ENCODE data around the gene TNPO1.
A peak's percentile ranks its signal among the peaks of the same experiment; 100 is the strongest.

TNPO1 gene

GRCh38 chr5:72878854-72879253 is 62.4 kb downstream of the TNPO1 start:
- H2BK5ac ChIP-seq (ENCODE audit: low read depth, low read length, poor library complexity) = no peak overlapping the region
- H2BK12ac ChIP-seq (ENCODE audit: low read length) = no peak overlapping the region
- H4K91ac ChIP-seq (ENCODE audit: low read depth, low read length) = no peak overlapping the region
- no peak overlapping the region for H2AK5ac ChIP-seq (ENCODE audit: low read length)
- H3K9ac ChIP-seq (ENCODE audit: low read length) = no peak overlapping the region
- H2BK120ac ChIP-seq (ENCODE audit: insufficient read depth, low read length, poor library complexity) = no peak overlapping the region
- no peak overlapping the region for H4K12ac ChIP-seq (ENCODE audit: low read depth, low read length)
- H3K27ac ChIP-seq (ENCODE audit: low read depth, low read length) = no peak overlapping the region
- H4K8ac ChIP-seq (ENCODE audit: low read depth, low read length) = no peak overlapping the region
- DNase-seq = no peak
- no peaks in the 10 kb centered on the region for H3K27me3 ChIP-seq (ENCODE audit: insufficient read depth, low read length)
- H3K36me3 ChIP-seq (ENCODE audit: control insufficient read depth in 1 of 2, insufficient read depth in 2 of 2, low read length in 2 of 2) = peaks cover 14 to 33% of the 10 kb centered on the region in 2 experiments
- H3K79me2 ChIP-seq (ENCODE audit: control insufficient read depth, insufficient read depth, low read length, poor library complexity) = peaks cover 2% of the 10 kb centered on the region
- H3K18ac ChIP-seq (ENCODE audit: low read length) = no peak overlapping the region
- no peak overlapping the region for H3K4ac ChIP-seq (ENCODE audit: low read depth, low read length)
- no peak overlapping the region for H2AFZ ChIP-seq (ENCODE audit: insufficient read depth, low read length, poor library complexity)
- no peaks in the 10 kb centered on the region for H3K79me1 ChIP-seq (ENCODE audit: low read length)
- no peak overlapping the region for H3K4me3 ChIP-seq (ENCODE audit: low read depth, low read length)
- peaks cover 0 to 2% of the 10 kb centered on the region in 2 experiments for H3K4me1 ChIP-seq (ENCODE audit: control insufficient read depth in 1 of 2, insufficient read depth in 2 of 2, low read length in 2 of 2)
- H3K9me3 ChIP-seq (ENCODE audit: insufficient read depth, low read depth, low read length) = no peaks in the 10 kb centered on the region
- no peak overlapping the region for H3K23ac ChIP-seq (ENCODE audit: low read length)
- H3K4me2 ChIP-seq (ENCODE audit: low read length) = no peak overlapping the region
- no peak overlapping the region for H3K14ac ChIP-seq (ENCODE audit: low read length)
- WGBS (ENCODE audit: extremely low coverage, insufficient coverage, insufficient read length) = no CpG with 5 or more reads among the region's 4 CpGs

- Histone ChIP-seq H4K12ac (ENCODE audit: low read depth, low read length) (no peak overlapping the region), H3K36me3 (ENCODE audit: control insufficient read depth in 1 of 2, insufficient read depth in 2 of 2, low read length in 2 of 2) (peaks cover 20 to 47% of the 10 kb centered on the region in 2 experiments), H3K18ac (ENCODE audit: low read length) (no peak overlapping the region), H4K91ac (ENCODE audit: low read depth, low read length) (no peak overlapping the region), H3K9ac (ENCODE audit: low read length) (no peak overlapping the region), H2BK5ac (ENCODE audit: low read depth, low read length, poor library complexity) (no peak overlapping the region), H3K4ac (ENCODE audit: low read depth, low read length) (no peak overlapping the region), H2BK12ac (ENCODE audit: low read length) (no peak overlapping the region), H3K4me1 (ENCODE audit: control insufficient read depth in 1 of 2, insufficient read depth in 2 of 2, low read length in 2 of 2) (peaks cover 0 to 2% of the 10 kb centered on the region in 2 experiments), H4K8ac (ENCODE audit: low read depth, low read length) (no peak overlapping the region), H3K23ac (ENCODE audit: low read length) (no peak overlapping the region), H3K4me3 (ENCODE audit: low read depth, low read length) (no peak overlapping the region), H3K27me3 (ENCODE audit: insufficient read depth, low read length) (no peaks in the 10 kb centered on the region), H3K27ac (ENCODE audit: low read depth, low read length) (no peak overlapping the region), H2AK5ac (ENCODE audit: low read length) (no peak overlapping the region), H3K79me1 (ENCODE audit: low read length) (no peaks in the 10 kb centered on the region), H3K79me2 (ENCODE audit: control insufficient read depth, insufficient read depth, low read length, poor library complexity) (peaks cover 2% of the 10 kb centered on the region), H3K14ac (ENCODE audit: low read length) (no peak overlapping the region), H3K4me2 (ENCODE audit: low read length) (no peak overlapping the region), H2BK120ac (ENCODE audit: insufficient read depth, low read length, poor library complexity) (no peak overlapping the region), H2AFZ (ENCODE audit: insufficient read depth, low read length, poor library complexity) (no peak overlapping the region), H3K9me3 (ENCODE audit: insufficient read depth, low read depth, low read length) (no peaks in the 10 kb centered on the region)
- DNase-seq = no peak
- WGBS (ENCODE audit: extremely low coverage, insufficient coverage, insufficient read length) = no CpG with 5 or more reads among the region's 7 CpGs
Observed at GRCh38 chr5:72882989-72883388, 66.5 kb downstream of the TNPO1 start.

GRCh38 chr5:72883850-72884249 is 67.4 kb downstream of the TNPO1 start:
- Histone ChIP-seq H3K18ac (ENCODE audit: low read length) (peak overlapping the region; percentile 29), H3K79me1 (ENCODE audit: low read length) (no peaks in the 10 kb centered on the region), H3K27ac (ENCODE audit: low read depth, low read length) (no peak overlapping the region), H2BK12ac (ENCODE audit: low read length) (no peak overlapping the region), H3K4me2 (ENCODE audit: low read length) (no peak overlapping the region), H3K4me1 (ENCODE audit: control insufficient read depth in 1 of 2, insufficient read depth in 2 of 2, low read length in 2 of 2) (peaks cover 0 to 2% of the 10 kb centered on the region in 2 experiments), H2BK120ac (ENCODE audit: insufficient read depth, low read length, poor library complexity) (no peak overlapping the region), H3K36me3 (ENCODE audit: control insufficient read depth in 1 of 2, insufficient read depth in 2 of 2, low read length in 2 of 2) (peaks cover 22 to 50% of the 10 kb centered on the region in 2 experiments), H3K9ac (ENCODE audit: low read length) (no peak overlapping the region), H4K12ac (ENCODE audit: low read depth, low read length) (no peak overlapping the region), H3K9me3 (ENCODE audit: insufficient read depth, low read depth, low read length) (no peaks in the 10 kb centered on the region), H3K14ac (ENCODE audit: low read length) (no peak overlapping the region), H4K8ac (ENCODE audit: low read depth, low read length) (no peak overlapping the region), H2BK5ac (ENCODE audit: low read depth, low read length, poor library complexity) (no peak overlapping the region), H3K23ac (ENCODE audit: low read length) (no peak overlapping the region), H2AFZ (ENCODE audit: insufficient read depth, low read length, poor library complexity) (no peak overlapping the region), H3K79me2 (ENCODE audit: control insufficient read depth, insufficient read depth, low read length, poor library complexity) (peaks cover 2% of the 10 kb centered on the region), H3K4me3 (ENCODE audit: low read depth, low read length) (no peak overlapping the region), H3K27me3 (ENCODE audit: insufficient read depth, low read length) (no peaks in the 10 kb centered on the region), H2AK5ac (ENCODE audit: low read length) (no peak overlapping the region), H4K91ac (ENCODE audit: low read depth, low read length) (no peak overlapping the region), H3K4ac (ENCODE audit: low read depth, low read length) (no peak overlapping the region)
- no CpG with 5 or more reads among the region's 3 CpGs for WGBS (ENCODE audit: extremely low coverage, insufficient coverage, insufficient read length)
- no peak for DNase-seq

GRCh38 chr5:72884892-72885291 is 68.4 kb downstream of the TNPO1 start:
- H3K4me3 ChIP-seq (ENCODE audit: low read depth, low read length) = no peak overlapping the region
- H2BK12ac ChIP-seq (ENCODE audit: low read length) = no peak overlapping the region
- no peak overlapping the region for H2AFZ ChIP-seq (ENCODE audit: insufficient read depth, low read length, poor library complexity)
- no peak overlapping the region for H3K4me2 ChIP-seq (ENCODE audit: low read length)
- H3K4me1 ChIP-seq (ENCODE audit: control insufficient read depth in 1 of 2, insufficient read depth in 2 of 2, low read length in 2 of 2) = no peaks in the 10 kb centered on the region
- H3K14ac ChIP-seq (ENCODE audit: low read length) = no peak overlapping the region
- no peak overlapping the region for H3K27ac ChIP-seq (ENCODE audit: low read depth, low read length)
- H3K27me3 ChIP-seq (ENCODE audit: insufficient read depth, low read length) = no peaks in the 10 kb centered on the region
- peaks cover 1% of the 10 kb centered on the region for H3K79me2 ChIP-seq (ENCODE audit: control insufficient read depth, insufficient read depth, low read length, poor library complexity)
- H3K18ac ChIP-seq (ENCODE audit: low read length) = no peak overlapping the region
- no peak overlapping the region for H2AK5ac ChIP-seq (ENCODE audit: low read length)
- no peak overlapping the region for H4K12ac ChIP-seq (ENCODE audit: low read depth, low read length)
- no peak for DNase-seq
- H3K36me3 ChIP-seq (ENCODE audit: control insufficient read depth in 1 of 2, insufficient read depth in 2 of 2, low read length in 2 of 2) = peaks cover 23 to 45% of the 10 kb centered on the region in 2 experiments
- no peaks in the 10 kb centered on the region for H3K9me3 ChIP-seq (ENCODE audit: insufficient read depth, low read depth, low read length)
- no peak overlapping the region for H3K23ac ChIP-seq (ENCODE audit: low read length)
- WGBS (ENCODE audit: extremely low coverage, insufficient coverage, insufficient read length) = no CpG with 5 or more reads among the region's 1 CpG
- H2BK120ac ChIP-seq (ENCODE audit: insufficient read depth, low read length, poor library complexity) = no peak overlapping the region
- H2BK5ac ChIP-seq (ENCODE audit: low read depth, low read length, poor library complexity) = no peak overlapping the region
- no peak overlapping the region for H3K9ac ChIP-seq (ENCODE audit: low read length)
- H3K4ac ChIP-seq (ENCODE audit: low read depth, low read length) = no peak overlapping the region
- no peak overlapping the region for H4K91ac ChIP-seq (ENCODE audit: low read depth, low read length)
- no peak overlapping the region for H4K8ac ChIP-seq (ENCODE audit: low read depth, low read length)
- no peaks in the 10 kb centered on the region for H3K79me1 ChIP-seq (ENCODE audit: low read length)
